Measurements from ENCODE around the gene LY6G5B. TPM values are rescaled to one million over a fixed set of nuclear protein-coding genes. Genes with fewer than 3 reads are reported as not detected.

LY6G5B gene
- total and polyA plus RNA-seq, 2 of the 4 experiments (the other 2 are of a cell fraction), result 2.2 to 13.6 TPM

DNA sequence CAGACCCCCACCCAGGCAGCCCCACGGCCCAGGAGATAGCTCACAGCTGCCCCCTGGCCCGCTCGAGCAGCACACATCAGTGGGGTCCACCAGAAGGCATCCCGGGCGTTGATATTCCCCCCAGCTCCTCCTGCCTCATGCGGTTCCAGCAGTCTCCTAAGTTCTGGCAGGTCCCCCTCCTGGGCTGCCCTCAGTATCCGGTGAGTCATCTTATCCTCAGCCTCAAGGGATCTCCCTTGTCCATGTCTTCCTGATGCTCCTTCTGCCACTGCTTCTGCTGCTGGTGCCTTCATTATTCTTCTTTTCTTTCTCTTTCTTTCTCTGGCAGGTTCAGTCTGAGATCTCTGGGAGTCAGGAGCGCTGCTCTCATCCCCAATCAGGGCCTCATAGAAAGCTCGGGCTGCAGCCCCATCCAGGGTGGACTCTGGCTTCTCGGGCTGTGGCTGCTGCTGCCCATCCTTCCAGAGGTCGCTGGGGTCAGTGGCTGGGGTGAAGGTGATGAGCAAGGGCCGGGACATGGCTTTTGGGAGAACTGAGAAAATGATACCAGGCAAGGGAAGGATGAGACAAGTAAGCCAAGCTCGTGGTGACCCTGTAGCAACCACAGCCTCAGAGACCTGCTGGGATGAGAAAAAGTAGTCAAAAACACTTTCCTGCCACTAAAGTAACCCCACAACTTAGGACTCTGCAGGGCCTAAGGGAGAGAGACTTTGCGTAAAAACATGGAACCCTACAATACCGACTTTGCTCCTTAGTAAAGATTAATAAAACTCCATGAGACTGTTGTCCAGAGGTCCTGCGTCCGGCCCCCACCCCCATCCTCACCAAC, 5.6 kb upstream of the LY6G5B start:
- peak overlapping the region; percentile 44 to 98 for H4K8ac ChIP-seq (ENCODE audit: low read depth in 2 of 2, low read length in 2 of 2)
- BruUV-seq (replicated peaks), result TSS peak; percentile 42
- peak overlapping the region; percentile 74 for H3K4me3 ChIP-seq (ENCODE audit: insufficient read depth, low read depth, low read length)
- H3K4me2 ChIP-seq (ENCODE audit: low read depth, low read length), result peak overlapping the region; percentile 74
- ATAC-seq (ENCODE audit: low read depth) (peak; percentile 22), DNase-seq (peak; percentile 89)
- H4K20me1 ChIP-seq (ENCODE audit: insufficient read depth, low read length), result peaks cover 5% of the 10 kb centered on the region
- peak overlapping the region; percentile 80 for H3K27ac ChIP-seq (ENCODE audit: insufficient read depth, low read length)
- peak overlapping the region; percentile 78 for H3K23ac ChIP-seq (ENCODE audit: low read depth, low read length)
- peak overlapping the region; percentile 45 for H4K5ac ChIP-seq (ENCODE audit: low read depth, low read length)
- in situ Hi-C loops (cut with MboI; ENCODE audit: low sequenced_read_pairs) (no loop called here), dilution Hi-C loops (cut with HindIII; ENCODE audit: low sequenced_read_pairs, unreplicated experiment) (no loop called here), intact Hi-C loops (cut with micrococcal nuclease) (loop anchor here (2.0 to 5.0 kb wide), 2 partner anchors 117 to 168 kb away; partner anchors contain the start of genes ATP6V1G2 and NFKBIL1)
- peak overlapping the region; percentile 82 for H2BK5ac ChIP-seq (ENCODE audit: low read depth, low read length, poor library complexity, severe bottlenecking)
- peak overlapping the region; percentile 80 for H3K4ac ChIP-seq (ENCODE audit: low read depth, low read length)
- CTCF ChIA-PET, result interaction anchor here (0.9 to 1.3 kb wide), 2 partner anchors 11 to 12 kb away, joined by 3 to 5 read pairs; partner anchors contain the start of gene BAG6
- H3K9me1 ChIP-seq (ENCODE audit: insufficient read depth, low read length), result 0 out of 2 replicates have a peak, but pooled peaks cover 3% of the 10 kb centered on the region
- peak overlapping the region; percentile 30 for H3K18ac ChIP-seq (ENCODE audit: low read depth, low read length)
- H3K56ac ChIP-seq (ENCODE audit: extremely low read depth, insufficient read depth, low read length), result peak overlapping the region; percentile 46
- peak overlapping the region; percentile 84 for H2AK5ac ChIP-seq (ENCODE audit: low read depth, low read length)
- peaks cover 25% of the 10 kb centered on the region for H3K36me3 ChIP-seq (ENCODE audit: control insufficient read depth, insufficient read depth, low read length)
- peak overlapping the region; percentile 67 for H3K9ac ChIP-seq (ENCODE audit: low read depth, low read length)
- H3K4me1 ChIP-seq (ENCODE audit: control insufficient read depth, insufficient read depth, low read length), result peaks cover 14% of the 10 kb centered on the region
- H2BK15ac ChIP-seq (ENCODE audit: low read depth, low read length), result peak overlapping the region; percentile 63; the same call in 2 of the 3 replicates
- TF ChIP-seq FOS (IDR thresholded peaks at IDR 0.05; ENCODE audit: low read depth, low read length) (peak; percentile 72; the same call in 1 of the 2 replicates), MAZ (IDR thresholded peaks at IDR 0.05; ENCODE audit: borderline replicate concordance, low read depth, low read length) (peak; percentile 49; the same call in 1 of the 2 replicates), MXI1 (IDR thresholded peaks at IDR 0.05; ENCODE audit: borderline replicate concordance, low read depth, low read length) (0 out of 2 replicates have a peak, but pooled peaks have one; percentile 22), MAFK (IDR thresholded peaks at IDR 0.05; ENCODE audit: low read depth, low read length) (no peak), POLR2A (IDR thresholded peaks at IDR 0.05; ENCODE audit: low read depth, low read length) (0 out of 2 replicates have a peak, but pooled peaks have one; percentile 32)
- H3K79me1 ChIP-seq (ENCODE audit: low read depth in 1 of 2, low read length in 2 of 2), result peaks cover 10 to 83% of the 10 kb centered on the region in 2 experiments
- peak overlapping the region; percentile 99 for H2AK9ac ChIP-seq (replicated peaks; ENCODE audit: low read depth, low read length, poor library complexity)
- H2BK20ac ChIP-seq (ENCODE audit: low read depth, low read length), result peak overlapping the region; percentile 65
- 7% methylated on average over 9 of the region's 17 CpGs; no CpG with 5 or more reads in 1 of the 2 experiments for WGBS, 2 experiments (ENCODE audit: extremely low coverage in 2 of 2, insufficient read length in 1 of 2)
- H3K14ac ChIP-seq (replicated peaks; ENCODE audit: low read depth, low read length), result peak overlapping the region; percentile 85
- POLR2A ChIA-PET (ENCODE audit: unreplicated experiment), result interaction anchor here (0.7 to 1.4 kb wide), 3 partner anchors 12 to 66 kb away, joined by 3 to 8 read pairs (median 3); partner anchors contain the start of gene BAG6
- H3K27me3 ChIP-seq (ENCODE audit: control insufficient read depth, insufficient read depth, low read length), result no peaks in the 10 kb centered on the region
- peak overlapping the region; percentile 90 for H2AFZ ChIP-seq (replicated peaks; ENCODE audit: low read length, poor library complexity)
- H4K91ac ChIP-seq (ENCODE audit: insufficient read depth, low read depth, low read length), result peak overlapping the region; percentile 80
- no peaks in the 10 kb centered on the region for H3K9me3 ChIP-seq (ENCODE audit: control insufficient read depth, insufficient read depth, low read length)
- H2BK120ac ChIP-seq (ENCODE audit: low read depth, low read length), result peak overlapping the region; percentile 75

Measured in IMR-90 (cell line).